OCI-M2 (cell line): Measurements from ENCODE around the gene KLHL8.
"Not testable (repeated sequence)": the region's sequence is repeated elsewhere in the genome, so short reads cannot be mapped to it uniquely, and the experiment has no call there.

Experiments
- DNase-seq: peaks from one replicate; lab custom pipeline; 2025; ENCODE audit not compliant: unreplicated experiment; lab: John Stamatoyannopoulos, UW

KLHL8 gene

GRCh38 chr4:87180767-87181166, 39.7 kb downstream of the KLHL8 start:
- no peak for DNase-seq

GRCh38 chr4:87179751-87180150, 40.7 kb downstream of the KLHL8 start:
- no peak for DNase-seq

- no peak for DNase-seq
Measured at GRCh38 chr4:87174672-87175071, 45.7 kb downstream of the KLHL8 start.

GRCh38 chr4:87171944-87172343, 48.5 kb downstream of the KLHL8 start:
- no peak for DNase-seq

GRCh38 chr4:87166296-87166854, 54.0 kb downstream of the KLHL8 start:
- no peak for DNase-seq

- no peak for DNase-seq
Measured at GRCh38 chr4:87165892-87166291, 54.5 kb downstream of the KLHL8 start.

- DNase-seq, result no peak
Measured at GRCh38 chr4:87153078-87153870, 67.1 kb downstream of the KLHL8 start.

GRCh38 chr4:87152310-87153041, 67.9 kb downstream of the KLHL8 start:
- no peak for DNase-seq

GRCh38 chr4:87151730-87152129, 68.7 kb downstream of the KLHL8 start:
- DNase-seq, result no peak

- DNase-seq, result peak; percentile 18
Measured at GRCh38 chr4:87150498-87151261, 69.7 kb downstream of the KLHL8 start.

GRCh38 chr4:87147116-87147515, 73.3 kb downstream of the KLHL8 start:
- DNase-seq, result no peak

GRCh38 chr4:87145934-87146333, 74.5 kb downstream of the KLHL8 start:
- DNase-seq, result not testable (repeated sequence)

- no peak for DNase-seq
Measured at GRCh38 chr4:87144356-87144755, 76.1 kb downstream of the KLHL8 start.

GRCh38 chr4:87141428-87141827, 79.0 kb downstream of the KLHL8 start:
- DNase-seq, result no peak

- DNase-seq, result no peak
Measured at GRCh38 chr4:87134122-87134521, 86.3 kb downstream of the KLHL8 start.

- DNase-seq, result no peak
Measured at GRCh38 chr4:87133183-87133582, 87.2 kb downstream of the KLHL8 start.

- no peak for DNase-seq
Measured at GRCh38 chr4:87132035-87132434, 88.4 kb downstream of the KLHL8 start.

GRCh38 chr4:87130985-87131703, 89.3 kb downstream of the KLHL8 start:
- no peak for DNase-seq

GRCh38 chr4:87129681-87130080, 90.7 kb downstream of the KLHL8 start:
- DNase-seq, result no peak

- DNase-seq, result no peak
Measured at GRCh38 chr4:87128006-87128705, 92.3 kb downstream of the KLHL8 start.
